Measurements from ENCODE around the gene DPH5.

DNA sequence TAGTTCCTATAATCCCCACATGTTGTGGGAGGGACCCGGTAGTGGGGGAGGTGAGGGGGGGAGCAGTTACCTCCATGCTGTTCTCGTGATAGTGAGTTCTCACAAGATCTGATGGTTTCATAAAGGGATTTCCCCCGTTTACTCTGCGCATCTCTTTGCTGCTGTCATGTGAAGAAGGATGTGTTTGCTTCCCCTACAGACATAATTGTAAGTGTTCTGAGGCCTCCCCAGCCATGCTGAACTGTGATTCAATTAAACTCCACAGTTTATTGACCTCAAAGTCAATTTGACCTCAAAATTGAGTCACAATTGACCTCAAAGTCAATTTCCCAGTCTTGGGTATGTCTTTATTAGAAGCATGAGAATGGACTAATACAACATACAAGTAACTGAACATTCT is 19.7 kb downstream of the DPH5 start:
- no peak for TF ChIP-seq GLIS3 (CRISPR knock-in tag; IDR thresholded peaks at IDR 0.05)
- TF ChIP-seq ISL1 (CRISPR knock-in tag; IDR thresholded peaks at IDR 0.05) = no peak
- TF ChIP-seq OSR1 (CRISPR knock-in tag; IDR thresholded peaks at IDR 0.05) = no peak
- no peak for TF ChIP-seq SNAI2 (CRISPR knock-in tag; IDR thresholded peaks at IDR 0.05)
- no peak for TF ChIP-seq ARNTL (CRISPR knock-in tag; IDR thresholded peaks at IDR 0.05; ENCODE audit: borderline replicate concordance, low read depth)
- no peak for TF ChIP-seq TCF4 (CRISPR knock-in tag; IDR thresholded peaks at IDR 0.05; ENCODE audit: borderline replicate concordance)
- no peak for TF ChIP-seq CSDC2 (CRISPR knock-in tag; IDR thresholded peaks at IDR 0.05)
- TF ChIP-seq ESRRG (CRISPR knock-in tag; IDR thresholded peaks at IDR 0.05) = no peak

All from SK-N-SH treated with all-trans-retinoic acid at 6 μM for 48 hours (cell line).